ENCODE measurements around the gene MN1. TPM values are rescaled to one million over a fixed set of nuclear protein-coding genes. Genes with fewer than 3 reads are reported as not detected.

Gene MN1
- total and polyA plus RNA-seq, 2 of the 8 experiments (the other 6 are each of a cell fraction or from before 2014, with no cell fraction given): 3.1 to 4.9 TPM

GRCh38 chr22:27810609-27811151 is 9.1 kb upstream of the MN1 start:
- Histone ChIP-seq H2BK15ac (ENCODE audit: low read length) (0 out of 2 replicates have a peak overlapping the region, but pooled peaks have one; percentile 78), H3K56ac (replicated peaks; ENCODE audit: insufficient read length, low read depth, low read length) (no peak overlapping the region), H3K79me1 (ENCODE audit: low read depth, low read length) (no peaks in the 10 kb centered on the region), H3K4me3 (ENCODE audit: extremely low read depth in 1 of 4, insufficient read depth in 2 of 4, low read depth in 3 of 4, low read length in 4 of 4) (no peak overlapping the region), H2BK20ac (ENCODE audit: low read length) (0 out of 2 replicates have a peak overlapping the region, but pooled peaks have one; percentile 21), H3K23ac (ENCODE audit: insufficient read length) (no peak overlapping the region), H4K20me1 (replicated peaks in 1 of 2; ENCODE audit: control insufficient read depth in 1 of 2, insufficient read depth in 2 of 2, low read length in 2 of 2) (no peaks in the 10 kb centered on the region), H3K27ac (ENCODE audit: low read depth, low read length) (no peak overlapping the region), H4K5ac (ENCODE audit: insufficient read length, low read depth, low read length) (no peak overlapping the region), H2BK5ac (ENCODE audit: low read depth, low read length) (no peak overlapping the region), H4K91ac (replicated peaks; ENCODE audit: insufficient read length, low read length) (no peak overlapping the region), H4K8ac (ENCODE audit: extremely low read depth, insufficient read depth, low read length) (no peak overlapping the region; the same call in 1 of the 2 replicates), H2BK12ac (ENCODE audit: low read depth, low read length) (0 out of 2 replicates have a peak overlapping the region, but pooled peaks have one; percentile 50), H3K36me3 (ENCODE audit: control insufficient read depth in 2 of 4, insufficient read depth in 4 of 4, low read length in 3 of 4) (no peaks in the 10 kb centered on the region), H3K9ac (replicated peaks in 1 of 4; ENCODE audit: extremely low read depth in 1 of 4, low read depth in 3 of 4, low read length in 3 of 4) (no peak overlapping the region; a peak in 1 of 7 replicates), H3K23me2 (ENCODE audit: low read depth, low read length) (peaks cover 2% of the 10 kb centered on the region; the same call in 1 of the 2 replicates), H2AK5ac (ENCODE audit: low read depth, low read length) (no peak overlapping the region), H3K14ac (ENCODE audit: insufficient read length) (no peak overlapping the region), H3K9me3 (ENCODE audit: insufficient read depth in 2 of 2, low read depth in 1 of 2, low read length in 1 of 2) (no peaks in the 10 kb centered on the region), H3K27me3 (replicated peaks in 1 of 4; ENCODE audit: control insufficient read depth in 3 of 4, extremely low read depth in 1 of 4, insufficient read depth in 3 of 4, low read length in 3 of 4) (peaks cover 0 to 3% (median 0%) of the 10 kb centered on the region in 4 experiments; a peak in 4 of 7 replicates), H3K4me1 (replicated peaks in 1 of 4; ENCODE audit: control insufficient read depth in 3 of 4, insufficient read depth in 4 of 4, low read length in 3 of 4) (peaks cover 2 to 12% (median 7%) of the 10 kb centered on the region in 4 experiments; a peak in 6 of 7 replicates), H3K79me2 (ENCODE audit: control insufficient read depth in 1 of 2, insufficient read depth in 2 of 2, low read length in 2 of 2) (no peaks in the 10 kb centered on the region), H3K18ac (ENCODE audit: extremely low read depth, low read length) (no peak overlapping the region), H3K4me2 (ENCODE audit: insufficient read depth in 1 of 2, low read depth in 2 of 2, low read length in 2 of 2) (no peak overlapping the region), H2AFZ (ENCODE audit: low read length) (no peak overlapping the region), H2BK120ac (replicated peaks; ENCODE audit: low read depth, low read length) (no peak overlapping the region), H3K4ac (replicated peaks; ENCODE audit: insufficient read length, low read depth, low read length) (no peak overlapping the region)
- FAIRE-seq: no peak
- ChIA-PET POLR2A (ENCODE audit: partially characterized antibody) (interaction anchor here (0.6 to 1.0 kb wide), 2 partner anchors 9 to 211 kb away, joined by 3 read pairs; partner anchors contain the start of gene MN1), CTCF (ENCODE audit: partially characterized antibody) (interaction anchor here (0.8 to 1.7 kb wide), 6 partner anchors 14 to 274 kb away, joined by 3 to 6 read pairs (median 3); no protein-coding TSS in a partner anchor)
- DNase-seq (ENCODE audit: low read depth in 1 of 2, low spot score in 2 of 2): no peak
- WGBS, 2 experiments (ENCODE audit: extremely low coverage in 1 of 2, insufficient coverage in 1 of 2, insufficient read length in 1 of 2, insufficient replicate concordance in 2 of 2, low coverage in 1 of 2, low lambda C conversion rate in 2 of 2, missing lambda C conversion rate in 1 of 2): 68% methylated on average over 15 of the region's 15 CpGs; no CpG with 5 or more reads in 1 of the 2 experiments
- no peak for TF ChIP-seq TBP (IDR thresholded peaks at IDR 0.05; ENCODE audit: low read depth, low read length)
- TF ChIP-seq POU5F1 (IDR thresholded peaks at IDR 0.05; ENCODE audit: low read depth, low read length): no peak
- no peak for TF ChIP-seq SRF (IDR thresholded peaks at IDR 0.05; ENCODE audit: low read depth, low read length)
- no peak for TF ChIP-seq CEBPB (IDR thresholded peaks at IDR 0.05; ENCODE audit: low read depth, low read length)
- TF ChIP-seq SAP30 (IDR thresholded peaks at IDR 0.05; ENCODE audit: insufficient read depth, insufficient replicate concordance, low read length): no peak
- TF ChIP-seq EP300 (IDR thresholded peaks at IDR 0.05; ENCODE audit: borderline replicate concordance in 1 of 2, low read depth in 2 of 2, low read length in 2 of 2): no peak
- TF ChIP-seq JUN (IDR thresholded peaks at IDR 0.05; ENCODE audit: low read depth, low read length): no peak
- TF ChIP-seq USF2 (IDR thresholded peaks at IDR 0.05; ENCODE audit: low read length): no peak
- no peak for TF ChIP-seq POLR2AphosphoS5 (IDR thresholded peaks at IDR 0.05; ENCODE audit: low read depth, low read length)
- no peak for TF ChIP-seq SIX5 (IDR thresholded peaks at IDR 0.05; ENCODE audit: low read depth, low read length)
- no peak for TF ChIP-seq SIN3A (conservative IDR thresholded peaks at IDR 0.05 in 1 of 2, IDR thresholded peaks at IDR 0.05 in 1 of 2; ENCODE audit: low read depth in 1 of 2, low read length in 2 of 2)
- no peak for TF ChIP-seq PHF8 (conservative IDR thresholded peaks at IDR 0.05; ENCODE audit: low read depth, low read length)
